ENCODE measurements around the gene NR3C1. TPM values are rescaled to one million over a fixed set of nuclear protein-coding genes. Genes with fewer than 3 reads are reported as not detected.

Gene NR3C1
- 55.9 TPM for total RNA-seq

GRCh38 chr5:143403593-143404415 lies at the start of gene NR3C1:
Gene NR3C1, minus strand, starts transcription at chr5:143403686. Its CDS starts 2,847 bp downstream, at chr5:143400839.

Measured in camera-type eye (tissue), 1 donor.